PC-3 (cell line): Measurements from ENCODE around the gene TNS3.

Source experiments
- EZH2 ChIP-seq: fragments of 300-600 bp; sonication (generic); IDR thresholded peaks from one replicate; pipeline ENCODE4 v1.6.1; 2017; ENCODE audit warnings: antibody characterized with exemption, mild to moderate bottlenecking, low read length; ENCODE audit not compliant: unreplicated experiment
- EZH2phosphoT487 ChIP-seq: fragments of 300-600 bp; sonication (generic); IDR thresholded peaks from 2 replicates; pipeline ENCODE4 v1.6.1; 2018; ENCODE audit warnings: mild to moderate bottlenecking, antibody characterized with exemption, low read length, borderline replicate concordance
- TF ChIP-seq, protein P1 (sequence below): fragments of 300-600 bp; sonication (generic); conservative IDR thresholded peaks from 2 replicates; pipeline ENCODE4 v1.5.1; 2017; ENCODE audit warnings: antibody characterized with exemption, low read depth, mild to moderate bottlenecking, low read length

DNA sequence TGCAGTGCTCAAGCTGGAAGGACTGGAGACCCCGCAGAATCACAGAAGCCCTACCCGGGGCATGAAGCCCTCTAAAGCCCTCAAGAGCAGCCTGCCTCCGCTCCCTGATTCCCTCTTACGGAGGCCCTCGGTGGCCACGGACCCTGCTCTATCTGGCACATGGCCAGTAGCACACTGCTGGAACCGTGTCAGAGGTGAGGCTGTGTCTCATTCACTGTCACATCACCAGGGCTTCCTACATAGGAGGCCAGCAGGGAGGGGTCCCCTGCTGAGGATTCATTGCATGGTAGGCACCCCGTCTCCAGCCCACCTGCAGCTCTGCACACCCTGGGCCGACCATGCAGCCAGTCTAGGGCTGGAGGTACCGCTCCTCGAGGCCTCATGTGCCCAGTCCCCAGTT is 259.2 kb downstream of the TNS3 start:
- TF ChIP-seq, protein P1, sequence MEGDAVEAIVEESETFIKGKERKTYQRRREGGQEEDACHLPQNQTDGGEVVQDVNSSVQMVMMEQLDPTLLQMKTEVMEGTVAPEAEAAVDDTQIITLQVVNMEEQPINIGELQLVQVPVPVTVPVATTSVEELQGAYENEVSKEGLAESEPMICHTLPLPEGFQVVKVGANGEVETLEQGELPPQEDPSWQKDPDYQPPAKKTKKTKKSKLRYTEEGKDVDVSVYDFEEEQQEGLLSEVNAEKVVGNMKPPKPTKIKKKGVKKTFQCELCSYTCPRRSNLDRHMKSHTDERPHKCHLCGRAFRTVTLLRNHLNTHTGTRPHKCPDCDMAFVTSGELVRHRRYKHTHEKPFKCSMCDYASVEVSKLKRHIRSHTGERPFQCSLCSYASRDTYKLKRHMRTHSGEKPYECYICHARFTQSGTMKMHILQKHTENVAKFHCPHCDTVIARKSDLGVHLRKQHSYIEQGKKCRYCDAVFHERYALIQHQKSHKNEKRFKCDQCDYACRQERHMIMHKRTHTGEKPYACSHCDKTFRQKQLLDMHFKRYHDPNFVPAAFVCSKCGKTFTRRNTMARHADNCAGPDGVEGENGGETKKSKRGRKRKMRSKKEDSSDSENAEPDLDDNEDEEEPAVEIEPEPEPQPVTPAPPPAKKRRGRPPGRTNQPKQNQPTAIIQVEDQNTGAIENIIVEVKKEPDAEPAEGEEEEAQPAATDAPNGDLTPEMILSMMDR, result no peak
- TF ChIP-seq EZH2 (no peak), EZH2phosphoT487 (no peak)
